Measurements from ENCODE around the gene TXNRD1. TPM values are rescaled to one million over a fixed set of nuclear protein-coding genes. Genes with fewer than 3 reads are reported as not detected.

TXNRD1 gene
- total and polyA plus RNA-seq, 2 of the 8 experiments (the other 6 are each of a cell fraction or from before 2014, with no cell fraction given): 56.8 to 127 TPM

GRCh38 chr12:104288635-104289274 lies 73.2 kb downstream of the TXNRD1 start (continued):
- no peak for TF ChIP-seq HDAC6 (IDR thresholded peaks at IDR 0.05; ENCODE audit: low read depth, low read length)

Measured in H1 (cell line).